PC-9 (cell line): ENCODE data around the gene ENAH. TPM values are rescaled to one million over a fixed set of nuclear protein-coding genes. Genes with fewer than 3 reads are reported as not detected.

Source experiments
- BruUV-seq: library from RNA; stranded (reverse); fragments of 400-500 nt; replicated peaks from 2 replicates; lab custom pipeline; 2021; lab: Mats Ljungman, UMichigan
- CTCF ChIA-PET: fragments of 300-600 bp; sonication (Branson Sonifier 250); formaldehyde crosslinking; loops from one replicate; lab custom pipeline; 2022; ENCODE audit warnings: antibody characterized with exemption; lab: Charles Lee
- POLR2A ChIA-PET: fragments of 300-600 bp; sonication (Branson Sonifier 250); formaldehyde crosslinking; loops from one replicate; lab custom pipeline; 2022; ENCODE audit warnings: antibody characterized with exemption; ENCODE audit not compliant: unreplicated experiment; lab: Charles Lee
- DNase-seq, 2 experiments: peaks; one replicate each; pipeline versions ENCODE4 v3.0.0 to v3.0.0-alpha.2; 2015 to 2022; ENCODE audit warnings: mixed read lengths in 1 of 2
- H2AFZ ChIP-seq: fragments of 200-600 bp; sonication (generic); 2 replicates; pipeline ENCODE4 v1.8.1; 2017; ENCODE audit warnings: antibody characterized with exemption
- H3F3A ChIP-seq: fragments of 200-600 bp; sonication (generic); 2 replicates; pipeline ENCODE4 v1.8.1; 2017; ENCODE audit warnings: antibody characterized with exemption, mild to moderate bottlenecking, low read depth; ENCODE audit not compliant: insufficient read depth
- H3K27ac ChIP-seq: fragments of 200-600 bp; sonication (generic); 2 replicates; pipeline ENCODE4 v1.6.1; 2016; ENCODE audit warnings: mixed run types
- H3K27me3 ChIP-seq: fragments of 200-600 bp; sonication (generic); 2 replicates; pipeline ENCODE4 v1.6.1; 2016; ENCODE audit warnings: low read depth, mixed run types; ENCODE audit not compliant: insufficient read depth
- H3K36me3 ChIP-seq: fragments of 200-600 bp; sonication (generic); 2 replicates; pipeline ENCODE4 v1.6.1; 2016; ENCODE audit warnings: low read depth, mixed run types
- H3K4me1 ChIP-seq: fragments of 200-600 bp; sonication (generic); replicated peaks from 2 replicates; pipeline ENCODE4 v1.6.1; 2016; ENCODE audit warnings: mixed run types; ENCODE audit not compliant: insufficient read depth
- H3K4me2 ChIP-seq: fragments of 200-600 bp; sonication (generic); 2 replicates; pipeline ENCODE4 v1.6.1; 2017; ENCODE audit warnings: mixed run types
- H3K4me3 ChIP-seq: fragments of 200-600 bp; sonication (generic); 2 replicates; pipeline ENCODE4 v1.6.1; 2016; ENCODE audit warnings: mixed run types
- H3K79me2 ChIP-seq: fragments of 200-600 bp; sonication (generic); 2 replicates; pipeline ENCODE4 v1.6.1; 2017; ENCODE audit warnings: low read depth, mixed run types
- H3K9me2 ChIP-seq: fragments of 200-600 bp; sonication (generic); 2 replicates; pipeline ENCODE4 v1.8.1; 2017; ENCODE audit warnings: mild to moderate bottlenecking; ENCODE audit not compliant: insufficient read depth
- H3K9me3 ChIP-seq: fragments of 200-600 bp; sonication (generic); 2 replicates; pipeline ENCODE4 v1.8.1; 2016; ENCODE audit warnings: low read depth; ENCODE audit not compliant: insufficient read depth
- H4K20me1 ChIP-seq: fragments of 200-600 bp; sonication (generic); 2 replicates; pipeline ENCODE4 v1.8.1; 2017; ENCODE audit not compliant: insufficient read depth
- CTCF ChIP-seq: fragments of 200-600 bp; sonication (generic); conservative IDR thresholded peaks from 2 replicates; pipeline ENCODE4 v1.6.1; 2017; ENCODE audit warnings: mixed run types, antibody characterized with exemption, mild to moderate bottlenecking, moderate library complexity
- EZH2 ChIP-seq: fragments of 200-600 bp; sonication (generic); IDR thresholded peaks from 2 replicates; pipeline ENCODE4 v1.8.0; 2017; ENCODE audit warnings: antibody characterized with exemption, low read depth
- intact Hi-C: fragments of 100-400 bp; cut with micrococcal nuclease; formaldehyde crosslinking; loops from one replicate; pipeline ENCODE4 v1.10.0; 2022; ENCODE audit not compliant: unreplicated experiment
- total RNA-seq: library from RNA; stranded (reverse); gene quantifications from 2 replicates; pipeline ENCODE4 v1.2.3, GENCODE V29; 2021

The ENAH gene
- total RNA-seq, 1 experiment from 2014 or later = 167 TPM

- intact Hi-C loops = no loop called here
- Histone ChIP-seq H3K27ac (no peak overlapping the region), H3K9me2 (peaks cover 6% of the 10 kb centered on the region; the same call in 1 of the 2 replicates), H4K20me1 (no peaks in the 10 kb centered on the region), H2AFZ (no peak overlapping the region), H3K4me3 (no peak overlapping the region), H3K9me3 (peaks cover 4% of the 10 kb centered on the region; the same call in 1 of the 2 replicates), H3K4me1 (peaks cover 36% of the 10 kb centered on the region), H3F3A (peaks cover 52% of the 10 kb centered on the region), H3K27me3 (no peaks in the 10 kb centered on the region), H3K4me2 (no peak overlapping the region), H3K36me3 (peaks cover 39% of the 10 kb centered on the region), H3K79me2 (peaks cover 11% of the 10 kb centered on the region; the same call in 1 of the 2 replicates)
- no peak for DNase-seq
- no peak for TF ChIP-seq EZH2
- TF ChIP-seq CTCF = no peak
- no TSS peak for BruUV-seq
- CTCF ChIA-PET = interaction anchor here (0.6 kb wide), 2 partner anchors 261 to 901 kb away, joined by 3 to 11 read pairs; partner anchors contain the start of gene PARP1
- POLR2A ChIA-PET = interaction anchor here (0.7 kb wide), 1 partner anchor 369 kb away, joined by 7 read pairs; no protein-coding TSS in a partner anchor
These were observed 146.2 kb downstream of the ENAH start for GRCh38 chr1:225506727-225507126.

DNA sequence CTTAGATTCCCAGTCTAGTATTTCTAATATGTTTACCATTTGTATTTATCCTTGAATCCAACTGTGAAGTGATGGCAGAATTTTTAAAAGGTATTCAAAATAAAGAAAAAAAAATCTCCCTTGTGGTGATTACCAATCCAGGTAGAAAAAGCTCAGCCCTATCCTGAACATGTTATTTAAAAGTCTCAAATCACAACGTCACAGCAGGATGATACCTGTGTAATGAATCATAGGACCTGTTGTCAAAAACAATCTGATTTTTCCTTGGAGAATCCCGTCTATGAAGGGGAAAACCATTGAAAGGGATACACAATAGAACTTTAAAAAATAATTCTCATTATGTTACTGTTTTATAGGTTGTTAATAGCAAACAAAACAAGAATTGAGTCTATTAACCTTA lies 148.1 kb downstream of the ENAH start:
- H3K36me3 ChIP-seq = peaks cover 38% of the 10 kb centered on the region
- H3K9me2 ChIP-seq = peaks cover 6% of the 10 kb centered on the region; the same call in 1 of the 2 replicates
- H3K4me3 ChIP-seq = no peak overlapping the region
- ChIA-PET CTCF (no interaction called here), POLR2A (no interaction called here)
- H3K4me1 ChIP-seq = peaks cover 23% of the 10 kb centered on the region
- 0 out of 2 replicates have a peak, but pooled peaks cover 4% of the 10 kb centered on the region for H3K9me3 ChIP-seq
- H3K27ac ChIP-seq = no peak overlapping the region
- TF ChIP-seq EZH2 = no peak
- no peak for TF ChIP-seq CTCF
- intact Hi-C loops = no loop called here
- H3F3A ChIP-seq = peaks cover 39% of the 10 kb centered on the region
- H4K20me1 ChIP-seq = no peaks in the 10 kb centered on the region
- peaks cover 11% of the 10 kb centered on the region; the same call in 1 of the 2 replicates for H3K79me2 ChIP-seq
- no TSS peak for BruUV-seq
- no peak for DNase-seq
- no peaks in the 10 kb centered on the region for H3K27me3 ChIP-seq
- H3K4me2 ChIP-seq = no peak overlapping the region
- no peak overlapping the region for H2AFZ ChIP-seq

DNA sequence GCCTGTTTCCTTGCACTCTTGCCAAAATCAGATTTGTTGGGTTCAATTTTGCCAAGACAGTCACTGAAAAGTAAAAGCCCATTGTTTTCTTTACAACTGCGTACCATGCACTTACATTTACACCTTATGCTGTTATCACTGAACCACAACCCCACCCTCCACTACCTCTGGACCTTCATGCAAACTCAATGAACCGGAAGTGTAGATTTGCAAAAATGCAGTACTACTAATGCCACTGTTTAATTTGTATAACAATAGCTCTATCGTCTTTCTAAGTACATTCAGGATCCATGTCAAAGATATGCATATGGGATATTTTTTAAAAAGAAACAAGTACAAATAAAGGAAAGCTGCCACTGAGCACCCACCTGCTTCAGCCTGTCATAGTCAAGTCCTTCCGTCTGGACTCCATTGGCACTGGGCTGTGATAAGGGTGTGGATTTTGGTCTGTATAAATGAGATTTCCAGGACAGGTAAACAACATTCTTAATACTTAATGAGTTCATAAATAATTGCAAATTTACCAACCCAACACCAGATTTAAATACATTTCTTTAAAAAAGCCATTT lies 152.2 kb downstream of the ENAH start:
- Histone ChIP-seq H3K27me3 (no peaks in the 10 kb centered on the region), H2AFZ (no peak overlapping the region), H3K4me2 (no peak overlapping the region), H3K4me3 (no peak overlapping the region), H3K4me1 (no peaks in the 10 kb centered on the region), H3K9me2 (peaks cover 6% of the 10 kb centered on the region; the same call in 1 of the 2 replicates), H3K27ac (no peak overlapping the region), H4K20me1 (no peaks in the 10 kb centered on the region), H3K9me3 (no peaks in the 10 kb centered on the region), H3K79me2 (peaks cover 8% of the 10 kb centered on the region; the same call in 1 of the 2 replicates), H3K36me3 (peaks cover 41% of the 10 kb centered on the region), H3F3A (peaks cover 23% of the 10 kb centered on the region)
- DNase-seq = no peak
- ChIA-PET CTCF (no interaction called here), POLR2A (interaction anchor here (0.7 kb wide), 1 partner anchor 243 kb away, joined by 8 read pairs; no protein-coding TSS in a partner anchor)
- no TSS peak for BruUV-seq
- intact Hi-C loops = no loop called here
- no peak for TF ChIP-seq EZH2
- no peak for TF ChIP-seq CTCF
